GM12878 (cell line): ENCODE measurements around the gene UBE2D3. TPM values are rescaled to one million over a fixed set of nuclear protein-coding genes. Genes with fewer than 3 reads are reported as not detected.

Experiments
- ATF3 ChIP-seq: IDR thresholded peaks from 2 replicates; pipeline ENCODE4 v1.6.1; 2011; ENCODE audit warnings: low read depth, mild to moderate bottlenecking, low read length, moderate library complexity, borderline replicate concordance; ENCODE audit errors: extremely low read depth
- ATF7 ChIP-seq: fragments of 450-650 bp; IDR thresholded peaks from 2 replicates; pipeline ENCODE4 v1.6.1; 2016; ENCODE audit warnings: low read depth, mild to moderate bottlenecking
- BHLHE40 ChIP-seq, 2 experiments: fragments of 450-650 bp in 1 of 2; IDR thresholded peaks; 2 replicates each; pipeline ENCODE4 v1.6.1; 2011 to 2017; ENCODE audit warnings: low read depth in 2 of 2, borderline replicate concordance in 1 of 2, improper control_type of control experiment in 1 of 2, low read length in 1 of 2, mild to moderate bottlenecking in 1 of 2
- FOXM1 ChIP-seq: IDR thresholded peaks from 2 replicates; pipeline ENCODE4 v1.6.1; 2012; ENCODE audit warnings: low read depth, mild to moderate bottlenecking, inconsistent platforms, low read length, moderate library complexity
- HCFC1 ChIP-seq: fragments of 150-350 bp; IDR thresholded peaks from 2 replicates; pipeline ENCODE4 v1.6.1; 2014; ENCODE audit warnings: low read length
- HDAC6 ChIP-seq: fragments of 200-600 bp; sonication (generic); IDR thresholded peaks from one replicate; pipeline ENCODE4 v1.8.0; 2017; ENCODE audit warnings: antibody characterized with exemption; ENCODE audit not compliant: unreplicated experiment
- IKZF1 ChIP-seq: fragments of 450-650 bp; conservative IDR thresholded peaks from 2 replicates; pipeline ENCODE4 v1.6.1; 2017; ENCODE audit warnings: antibody characterized with exemption, mild to moderate bottlenecking
- KLF5 ChIP-seq: fragments of 450-650 bp; IDR thresholded peaks from 2 replicates; pipeline ENCODE4 v1.6.1; 2014; ENCODE audit warnings: mild to moderate bottlenecking; ENCODE audit not compliant: partially characterized antibody
- NFYB ChIP-seq: IDR thresholded peaks from 2 replicates; pipeline ENCODE4 v1.6.1; 2011; ENCODE audit warnings: low read depth, mild to moderate bottlenecking, low read length, improper control_type of control experiment, moderate library complexity; ENCODE audit not compliant: insufficient read depth
- NR2C1 ChIP-seq: fragments of 450-650 bp; IDR thresholded peaks from 2 replicates; pipeline ENCODE4 v1.6.1; 2017; ENCODE audit warnings: antibody characterized with exemption, mild to moderate bottlenecking, moderate library complexity
- NR2C2 ChIP-seq: IDR thresholded peaks from 2 replicates; pipeline ENCODE4 v1.6.1; 2011; ENCODE audit warnings: borderline replicate concordance, low read depth; ENCODE audit not compliant: control insufficient read depth, insufficient read length
- PKNOX1 ChIP-seq: fragments of 450-650 bp; IDR thresholded peaks from 2 replicates; pipeline ENCODE4 v1.6.1; 2016; ENCODE audit warnings: mild to moderate bottlenecking
- POLR2A ChIP-seq: IDR thresholded peaks from 2 replicates; pipeline ENCODE4 v1.6.1; 2011; ENCODE audit warnings: low read depth, mild to moderate bottlenecking, low read length
- POLR2AphosphoS2 ChIP-seq: IDR thresholded peaks from 2 replicates; pipeline ENCODE4 v1.6.1; 2011; ENCODE audit warnings: low read depth, mild to moderate bottlenecking, low read length, improper control_type of control experiment, moderate library complexity
- POLR2AphosphoS5 ChIP-seq: IDR thresholded peaks from 2 replicates; pipeline ENCODE4 v1.6.1; 2011; ENCODE audit warnings: mild to moderate bottlenecking, low read length, inconsistent platforms
- RAD51 ChIP-seq: fragments of 450-650 bp; IDR thresholded peaks from 2 replicates; pipeline ENCODE4 v1.6.1; 2016; ENCODE audit warnings: moderate library complexity, mild to moderate bottlenecking, inconsistent platforms
- RFX5 ChIP-seq: IDR thresholded peaks from 2 replicates; pipeline ENCODE4 v1.6.1; 2011; ENCODE audit warnings: low read depth, low read length, improper control_type of control experiment
- SMAD1 ChIP-seq: fragments of 450-650 bp; IDR thresholded peaks from 2 replicates; pipeline ENCODE4 v1.6.1; 2018; ENCODE audit warnings: mild to moderate bottlenecking, low read depth; ENCODE audit not compliant: partially characterized antibody
- TARDBP ChIP-seq: IDR thresholded peaks from 2 replicates; pipeline ENCODE4 v1.6.1; 2016; ENCODE audit warnings: borderline replicate concordance
- TBL1XR1 ChIP-seq: IDR thresholded peaks from 2 replicates; pipeline ENCODE4 v1.6.1; 2012; ENCODE audit warnings: low read depth, low read length, improper control_type of control experiment
- TCF7 ChIP-seq: IDR thresholded peaks from 2 replicates; pipeline ENCODE4 v1.6.1; 2014; ENCODE audit warnings: antibody characterized with exemption, borderline replicate concordance
- WRNIP1 ChIP-seq: IDR thresholded peaks from 2 replicates; pipeline ENCODE4 v1.6.1; 2011; ENCODE audit warnings: low read depth, low read length, improper control_type of control experiment, borderline replicate concordance
- YY1 ChIP-seq: IDR thresholded peaks from 2 replicates; pipeline ENCODE4 v1.6.1; 2011; ENCODE audit warnings: low read depth, mild to moderate bottlenecking, low read length
- ZBED1 ChIP-seq: IDR thresholded peaks from 2 replicates; pipeline ENCODE4 v1.6.1; 2016; ENCODE audit warnings: borderline replicate concordance
- polyA plus RNA-seq, 11 experiments: library from polyadenylated mRNA; depleted of rRNA in 4 of 11; unstranded in 6 of 11; stranded (reverse) in 5 of 11; fragments of >200 nt; fragmentation: Nextera tagmentation in 4 of 11; fragmentation: Illumina TruSeq in 1 of 11; extraction: Ambion mirVana in 4 of 11; extraction: Trizol in 1 of 11; gene quantifications; 1 replicate in 1 of 11; 2 replicates in 10 of 11; pipeline versions ENCODE4 v1.2.1 to v1.2.3, GENCODE V29; 2011 to 2016; ENCODE audit warnings: inconsistent platforms in 2 of 11, missing spikeins in 2 of 11, low read depth in 1 of 11
- total RNA-seq, 4 experiments: library from RNA; depleted of rRNA in 3 of 4; stranded (reverse); fragments of >200 nt in 3 of 4; fragmentation: Illumina TruSeq in 1 of 4; extraction: Trizol in 1 of 4; gene quantifications; 2 replicates each; pipeline versions ENCODE4 v1.2.1 to v1.2.3, GENCODE V29; 2013 to 2021
- TF ChIP-seq, protein P1 (sequence below): fragments of 450-650 bp; IDR thresholded peaks from 2 replicates; pipeline ENCODE4 v1.6.1; 2017; ENCODE audit warnings: mild to moderate bottlenecking, low read depth, inconsistent platforms; ENCODE audit not compliant: poor library complexity, severe bottlenecking
- TF ChIP-seq, protein P2 (sequence below): fragments of 450-650 bp; IDR thresholded peaks from 2 replicates; pipeline ENCODE4 v1.6.1; 2017; ENCODE audit warnings: borderline replicate concordance

Gene UBE2D3
- total and polyA plus RNA-seq, 10 of the 15 experiments (the other 5 are each of a cell fraction or from before 2014, with no cell fraction given) = 162 to 572 (median 395) TPM

DNA sequence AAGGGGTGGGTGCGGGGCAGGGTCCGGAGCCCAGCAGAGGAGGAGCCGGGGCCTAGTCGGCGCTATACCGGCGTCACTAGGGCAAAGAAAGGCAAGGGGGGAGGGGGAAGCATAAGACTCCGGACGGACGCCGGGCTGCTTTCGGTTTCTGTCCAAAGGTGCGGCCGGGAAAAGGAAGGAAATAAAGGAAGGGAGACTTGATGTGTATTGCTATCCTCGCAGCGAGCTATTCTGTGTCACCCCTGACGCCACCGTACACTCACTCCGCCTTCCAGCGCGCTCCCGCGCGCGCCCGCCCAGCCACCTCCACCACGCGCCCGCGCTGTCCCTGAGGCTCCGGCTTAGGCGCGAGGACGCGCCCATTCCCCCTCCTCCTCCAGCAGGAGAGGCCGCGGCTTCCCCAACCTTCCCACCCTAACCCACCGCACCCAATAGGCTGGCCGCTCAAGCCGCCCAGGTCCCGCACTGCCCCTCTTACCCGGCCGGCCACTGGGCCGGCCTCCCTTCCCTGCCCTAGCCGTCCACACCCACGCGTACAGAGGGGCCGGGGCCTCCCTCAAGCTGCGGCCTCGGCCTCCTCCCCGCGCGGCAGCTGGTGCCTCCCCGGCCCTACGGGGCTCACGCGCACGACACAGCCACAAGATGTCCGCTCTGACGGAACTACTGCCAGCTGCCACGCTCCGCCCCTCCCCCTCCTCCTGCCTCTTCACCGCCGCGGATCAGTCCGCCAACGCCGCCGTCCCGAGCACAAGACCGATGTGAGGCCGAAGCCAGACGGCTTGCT, at the start of gene UBE2D3 (continued):
- TF ChIP-seq ATF7 (0 out of 2 replicates have a peak, but pooled peaks have one; percentile 30), POLR2A (peak; percentile 93), TARDBP (peak; percentile 96), POLR2AphosphoS2 (peak; percentile 48; the same call in 1 of the 2 replicates), KLF5 (peak; percentile 68), BHLHE40 (IDR thresholded peaks at IDR 0.05; ENCODE audit: borderline replicate concordance in 1 of 2, low read depth in 2 of 2, low read length in 1 of 2) (peak; percentile 81 to 93), TCF7 (no peak), HCFC1 (peak; percentile 42), NFYB (no peak), IKZF1 (peak; percentile 88), POLR2AphosphoS5 (peak; percentile 92), NR2C2 (no peak), SMAD1 (peak; percentile 79), FOXM1 (no peak; the same call in 1 of the 2 replicates), TBL1XR1 (peak; percentile 42; the same call in 1 of the 2 replicates), PKNOX1 (peak; percentile 39; the same call in 1 of the 2 replicates), RAD51 (no peak), ZBED1 (peak; percentile 76; the same call in 1 of the 2 replicates), HDAC6 (peak; percentile 78), WRNIP1 (0 out of 2 replicates have a peak, but pooled peaks have one; percentile 67), ATF3 (no peak), RFX5 (no peak), YY1 (peak; percentile 95), NR2C1 (peak; percentile 53; the same call in 1 of the 2 replicates)
- TF ChIP-seq, protein P1, sequence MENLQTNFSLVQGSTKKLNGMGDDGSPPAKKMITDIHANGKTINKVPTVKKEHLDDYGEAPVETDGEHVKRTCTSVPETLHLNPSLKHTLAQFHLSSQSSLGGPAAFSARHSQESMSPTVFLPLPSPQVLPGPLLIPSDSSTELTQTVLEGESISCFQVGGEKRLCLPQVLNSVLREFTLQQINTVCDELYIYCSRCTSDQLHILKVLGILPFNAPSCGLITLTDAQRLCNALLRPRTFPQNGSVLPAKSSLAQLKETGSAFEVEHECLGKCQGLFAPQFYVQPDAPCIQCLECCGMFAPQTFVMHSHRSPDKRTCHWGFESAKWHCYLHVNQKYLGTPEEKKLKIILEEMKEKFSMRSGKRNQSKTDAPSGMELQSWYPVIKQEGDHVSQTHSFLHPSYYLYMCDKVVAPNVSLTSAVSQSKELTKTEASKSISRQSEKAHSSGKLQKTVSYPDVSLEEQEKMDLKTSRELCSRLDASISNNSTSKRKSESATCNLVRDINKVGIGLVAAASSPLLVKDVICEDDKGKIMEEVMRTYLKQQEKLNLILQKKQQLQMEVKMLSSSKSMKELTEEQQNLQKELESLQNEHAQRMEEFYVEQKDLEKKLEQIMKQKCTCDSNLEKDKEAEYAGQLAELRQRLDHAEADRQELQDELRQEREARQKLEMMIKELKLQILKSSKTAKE = peak; percentile 11
- TF ChIP-seq, protein P2, sequence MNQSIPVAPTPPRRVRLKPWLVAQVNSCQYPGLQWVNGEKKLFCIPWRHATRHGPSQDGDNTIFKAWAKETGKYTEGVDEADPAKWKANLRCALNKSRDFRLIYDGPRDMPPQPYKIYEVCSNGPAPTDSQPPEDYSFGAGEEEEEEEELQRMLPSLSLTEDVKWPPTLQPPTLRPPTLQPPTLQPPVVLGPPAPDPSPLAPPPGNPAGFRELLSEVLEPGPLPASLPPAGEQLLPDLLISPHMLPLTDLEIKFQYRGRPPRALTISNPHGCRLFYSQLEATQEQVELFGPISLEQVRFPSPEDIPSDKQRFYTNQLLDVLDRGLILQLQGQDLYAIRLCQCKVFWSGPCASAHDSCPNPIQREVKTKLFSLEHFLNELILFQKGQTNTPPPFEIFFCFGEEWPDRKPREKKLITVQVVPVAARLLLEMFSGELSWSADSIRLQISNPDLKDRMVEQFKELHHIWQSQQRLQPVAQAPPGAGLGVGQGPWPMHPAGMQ = no peak
